NCI-H187 treated with DMSO at 0.1 percent for 48 hours (cell line): ENCODE data around the gene LRRC75A.
"Not testable (repeated sequence)": the region's sequence is repeated elsewhere in the genome, so short reads cannot be mapped to it uniquely, and the experiment has no call there.

Experiments
- DNase-seq: peaks from one replicate; lab custom pipeline; 2025; lab: John Stamatoyannopoulos, UW

The LRRC75A gene

GRCh38 chr17:16491703-16492612 lies at the start of gene LRRC75A:
LRRC75A (minus strand) TSS chr17:16492193; CDS start chr17:16491990, 203 bp downstream.
- no peak for DNase-seq

GRCh38 chr17:16537130-16537458 lies 45.1 kb upstream of the LRRC75A start:
- no peak for DNase-seq

- DNase-seq = no peak
These were observed 42.2 kb upstream of the LRRC75A start for GRCh38 chr17:16534236-16534635.

GRCh38 chr17:16529906-16530305 lies 37.9 kb upstream of the LRRC75A start:
- no peak for DNase-seq

- DNase-seq = no peak
These were observed 35.3 kb upstream of the LRRC75A start for GRCh38 chr17:16527298-16527697.

GRCh38 chr17:16525556-16525955 lies 33.6 kb upstream of the LRRC75A start:
- DNase-seq = not testable (repeated sequence)

- DNase-seq = peak; percentile 36
These were observed 29.2 kb upstream of the LRRC75A start for GRCh38 chr17:16521070-16521727.

- no peak for DNase-seq
These were observed 27.0 kb upstream of the LRRC75A start for GRCh38 chr17:16519021-16519420.

- no peak for DNase-seq
These were observed 25.5 kb upstream of the LRRC75A start for GRCh38 chr17:16517477-16517876.

- DNase-seq = no peak
These were observed 24.6 kb upstream of the LRRC75A start for GRCh38 chr17:16516594-16517051.

- no peak for DNase-seq
These were observed 23.9 kb upstream of the LRRC75A start for GRCh38 chr17:16515933-16516332.

- DNase-seq = no peak
These were observed 21.9 kb upstream of the LRRC75A start for GRCh38 chr17:16513873-16514272.

- peak; percentile 71 for DNase-seq
These were observed 20.0 kb upstream of the LRRC75A start for GRCh38 chr17:16512011-16512410.

- no peak for DNase-seq
These were observed 19.6 kb upstream of the LRRC75A start for GRCh38 chr17:16511593-16511992.

GRCh38 chr17:16507918-16508533 lies 16.0 kb upstream of the LRRC75A start:
- no peak for DNase-seq

GRCh38 chr17:16506188-16506587 lies 14.2 kb upstream of the LRRC75A start:
- no peak for DNase-seq

GRCh38 chr17:16504984-16505383 lies 13.0 kb upstream of the LRRC75A start:
- no peak for DNase-seq

- no peak for DNase-seq
These were observed 5.0 kb upstream of the LRRC75A start for GRCh38 chr17:16496820-16497489.

- no peak for DNase-seq
These were observed 4.2 kb upstream of the LRRC75A start for GRCh38 chr17:16495980-16496819.

- DNase-seq = no peak
These were observed 3.6 kb upstream of the LRRC75A start for GRCh38 chr17:16495561-16495960.

- no peak for DNase-seq
These were observed 2.1 kb upstream of the LRRC75A start for GRCh38 chr17:16494059-16494458.
